SKM-1 treated with dmso at 0.1 percent for 144 hours (cell line): Measurements from ENCODE around the gene ZSCAN4.

Source experiments
- DNase-seq: peaks from one replicate; lab custom pipeline; 2025; ENCODE audit not compliant: unreplicated experiment; lab: John Stamatoyannopoulos, UW

ZSCAN4 gene

GRCh38 chr19:57675881-57676280, 7.1 kb downstream of the ZSCAN4 start:
- no peak for DNase-seq

GRCh38 chr19:57682226-57682766, 13.6 kb downstream of the ZSCAN4 start:
- no peak for DNase-seq

DNA sequence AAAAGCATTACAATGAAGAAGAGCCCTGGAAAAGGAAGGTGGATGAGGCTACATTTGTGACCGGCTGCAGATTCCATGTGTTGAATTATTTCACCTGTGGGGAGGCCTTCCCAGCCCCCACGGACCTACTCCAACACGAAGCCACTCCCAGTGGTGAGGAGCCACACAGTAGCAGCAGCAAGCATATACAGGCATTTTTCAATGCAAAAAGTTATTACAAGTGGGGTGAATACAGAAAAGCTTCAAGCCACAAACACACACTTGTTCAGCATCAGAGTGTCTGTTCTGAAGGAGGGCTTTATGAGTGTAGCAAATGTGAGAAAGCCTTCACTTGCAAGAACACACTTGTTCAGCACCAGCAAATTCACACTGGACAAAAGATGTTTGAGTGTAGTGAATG, 18.0 kb downstream of the ZSCAN4 start:
- DNase-seq = no peak

DNA sequence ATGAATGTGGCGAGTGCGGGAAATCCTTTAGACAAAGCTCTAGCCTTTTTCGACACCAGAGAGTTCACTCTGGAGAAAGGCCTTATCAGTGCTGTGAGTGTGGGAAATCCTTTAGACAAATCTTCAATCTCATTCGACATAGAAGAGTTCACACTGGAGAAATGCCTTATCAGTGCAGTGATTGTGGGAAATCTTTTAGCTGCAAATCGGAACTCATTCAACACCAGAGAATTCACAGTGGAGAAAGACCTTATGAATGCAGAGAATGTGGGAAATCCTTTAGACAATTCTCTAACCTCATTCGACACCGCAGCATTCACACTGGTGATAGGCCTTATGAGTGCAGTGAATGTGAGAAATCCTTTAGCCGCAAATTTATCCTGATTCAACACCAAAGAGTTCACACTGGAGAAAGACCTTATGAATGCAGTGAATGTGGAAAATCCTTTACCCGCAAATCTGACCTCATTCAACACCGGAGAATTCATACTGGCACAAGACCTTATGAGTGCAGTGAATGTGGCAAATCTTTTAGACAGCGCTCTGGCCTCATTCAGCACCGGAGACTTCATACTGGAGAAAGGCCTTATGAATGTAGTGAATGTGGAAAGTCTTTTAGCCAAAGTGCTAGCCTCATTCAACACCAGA, 18.8 kb downstream of the ZSCAN4 start:
- no peak for DNase-seq

GRCh38 chr19:57688011-57688763, 19.5 kb downstream of the ZSCAN4 start:
- DNase-seq = no peak

DNA sequence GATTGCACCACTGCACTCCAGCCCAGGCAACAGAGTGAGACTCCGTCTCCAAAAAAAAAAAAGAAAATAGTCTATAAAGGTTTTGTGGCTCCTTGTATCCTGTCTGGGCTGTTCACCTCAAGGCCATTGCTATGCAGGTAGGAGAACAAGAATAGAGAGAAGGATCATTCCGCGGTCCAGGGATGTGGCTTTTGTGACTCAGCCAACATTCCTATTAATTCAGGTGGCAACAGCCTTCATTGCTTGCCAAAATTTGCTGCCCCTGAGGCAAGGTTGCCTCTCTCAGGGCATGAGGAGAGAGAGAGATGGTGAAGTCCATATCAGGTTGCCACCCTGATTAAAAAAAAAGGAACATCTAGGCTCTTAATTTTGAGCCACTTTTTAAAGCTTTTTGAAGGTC, 21.0 kb downstream of the ZSCAN4 start:
- no peak for DNase-seq

GRCh38 chr19:57701625-57702024, 32.9 kb downstream of the ZSCAN4 start:
- DNase-seq = no peak

GRCh38 chr19:57706346-57706745, 37.6 kb downstream of the ZSCAN4 start:
- DNase-seq = no peak

- DNase-seq = no peak
These were observed 40.1 kb downstream of the ZSCAN4 start, which contains the start of gene ZNF154 for GRCh38 chr19:57708641-57709361. Gene ZNF154, minus strand, starts transcription at chr19:57709204. Its CDS starts 233 bp downstream, at chr19:57708971.

DNA sequence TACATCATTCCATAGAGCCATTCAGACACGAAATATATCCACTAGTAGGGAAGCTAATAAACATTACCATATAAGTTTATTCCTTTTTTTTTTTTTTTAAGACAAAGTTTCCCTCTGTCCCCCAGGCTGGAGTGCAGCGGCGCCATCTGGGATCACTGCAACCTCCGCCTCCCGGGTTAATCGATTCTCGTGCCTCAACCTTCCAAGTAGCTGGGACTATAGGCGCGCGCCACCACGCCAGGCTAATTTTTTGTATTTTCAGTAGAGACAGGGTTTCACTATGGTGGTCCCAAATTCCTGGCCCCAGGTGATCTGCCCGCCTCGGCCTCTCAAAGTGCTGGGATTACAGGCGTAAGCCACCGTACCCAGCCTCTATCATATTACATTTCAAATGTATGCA, 40.9 kb downstream of the ZSCAN4 start:
- DNase-seq = no peak

DNA sequence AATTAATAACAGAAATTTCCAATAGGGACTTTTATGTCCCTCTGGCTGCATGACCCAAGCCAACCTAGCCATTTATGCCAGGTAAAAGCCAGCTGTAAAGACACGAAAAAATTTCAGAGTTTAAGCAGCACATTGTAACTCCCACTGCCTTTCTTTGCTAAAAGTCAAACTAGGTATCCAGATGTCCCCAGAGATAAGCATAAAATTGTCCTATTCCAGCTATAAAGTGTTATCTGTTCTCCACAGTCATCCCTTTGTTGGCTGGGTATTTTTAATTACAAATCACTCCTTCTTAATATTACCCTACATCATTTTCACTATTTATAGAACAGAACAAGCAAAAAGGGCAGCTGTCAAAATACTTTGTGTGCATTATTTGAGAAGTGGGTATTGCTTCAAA, 43.5 kb downstream of the ZSCAN4 start:
- no peak for DNase-seq

GRCh38 chr19:57719424-57719823, 50.7 kb downstream of the ZSCAN4 start:
- DNase-seq = no peak

- DNase-seq = no peak
These were observed 51.3 kb downstream of the ZSCAN4 start for GRCh38 chr19:57719901-57720519.

GRCh38 chr19:57720878-57721277, 52.1 kb downstream of the ZSCAN4 start:
- no peak for DNase-seq
